MCF 10A (cell line): Measurements from ENCODE around the gene CCZ1B. TPM values are rescaled to one million over a fixed set of nuclear protein-coding genes. Genes with fewer than 3 reads are reported as not detected.
"Not testable (repeated sequence)": the region's sequence is repeated elsewhere in the genome, so short reads cannot be mapped to it uniquely, and the experiment has no call there.

Source experiments
- BruUV-seq: library from RNA; stranded (reverse); fragments of 400-500 nt; replicated peaks from 2 replicates; lab custom pipeline; 2021; lab: Mats Ljungman, UMichigan
- CTCF ChIA-PET: fragments of 300-600 bp; sonication (Branson Sonifier 250); formaldehyde crosslinking; extraction: SDS; loops from one replicate; lab custom pipeline; 2021; ENCODE audit warnings: antibody characterized with exemption, inconsistent platforms; lab: Yijun Ruan, JAX
- POLR2A ChIA-PET: fragments of 300-600, 350-650 bp; sonication (Branson Sonifier 250); formaldehyde crosslinking; extraction: SDS; loops from one replicate; lab custom pipeline; 2020; ENCODE audit warnings: antibody characterized with exemption, inconsistent platforms; lab: Yijun Ruan, JAX
- DNase-seq: peaks from one replicate; pipeline ENCODE4 v3.0.0-alpha.2; 2018; ENCODE audit not compliant: unreplicated experiment
- H3K27ac Mint-ChIP-seq: one replicate; pipeline ENCODE4 v1.8.0; 2022; ENCODE audit warnings: mild to moderate bottlenecking, low read depth, mixed read lengths; ENCODE audit not compliant: unreplicated experiment
- H3K27me3 Mint-ChIP-seq: one replicate; pipeline ENCODE4 v1.8.0; 2022; ENCODE audit warnings: mixed read lengths; ENCODE audit not compliant: insufficient read depth, unreplicated experiment
- H3K36me3 Mint-ChIP-seq: one replicate; pipeline ENCODE4 v1.8.0; 2022; ENCODE audit warnings: mild to moderate bottlenecking, moderate library complexity, mixed read lengths; ENCODE audit not compliant: insufficient read depth, unreplicated experiment
- H3K4me1 Mint-ChIP-seq: one replicate; pipeline ENCODE4 v1.8.0; 2022; ENCODE audit warnings: mixed read lengths; ENCODE audit not compliant: insufficient read depth, unreplicated experiment
- H3K4me3 Mint-ChIP-seq: one replicate; pipeline ENCODE4 v1.8.0; 2022; ENCODE audit warnings: mild to moderate bottlenecking, moderate library complexity, mixed read lengths; ENCODE audit not compliant: unreplicated experiment
- H3K9me3 Mint-ChIP-seq: one replicate; pipeline ENCODE4 v1.8.0; 2022; ENCODE audit warnings: mixed read lengths; ENCODE audit not compliant: unreplicated experiment
- intact Hi-C: fragments of 100-400 bp; cut with micrococcal nuclease; formaldehyde crosslinking; loops from 2 replicates; pipeline ENCODE4 v1.14.1; 2022
- total RNA-seq: library from RNA; stranded (reverse); gene quantifications from 2 replicates; pipeline ENCODE4 v1.2.3, GENCODE V29; 2022

Gene CCZ1B
- total RNA-seq, 1 experiment from 2014 or later: 34.9 TPM

- POLR2A ChIA-PET: not testable (repeated sequence)
Measured at GRCh38 chr7:6749335-6749734, 76.7 kb downstream of the CCZ1B start.

More at GRCh38 chr7:6749335-6749734, 76.7 kb downstream of the CCZ1B start:
- BruUV-seq, H3K4me3 Mint-ChIP-seq, H3K27ac Mint-ChIP-seq, intact Hi-C loops, H3K4me1 Mint-ChIP-seq, H3K27me3 Mint-ChIP-seq, DNase-seq, H3K9me3 Mint-ChIP-seq, CTCF ChIA-PET: not testable (repeated sequence)
- H3K36me3 Mint-ChIP-seq: peaks cover 24% of the 10 kb centered on the region

Other genes starting within 250 kb of the CCZ1B start
- gene ZDHHC4, start 248.8 kb downstream of the CCZ1B start, total RNA-seq: 41.8 and 45.6 TPM in 2 replicates
- gene INTS15, start 236.3 kb downstream of the CCZ1B start, total RNA-seq: 25.4 and 26.5 TPM in 2 replicates
- gene ZNF853, start 210.7 kb downstream of the CCZ1B start, total RNA-seq: not detected in 2 replicates
- gene ZNF316, start 189.0 kb downstream of the CCZ1B start, total RNA-seq: 26.1 and 27.1 TPM in 2 replicates
- gene ZNF12, start 119.3 kb downstream of the CCZ1B start, total RNA-seq: 22.1 and 22.4 TPM in 2 replicates
- gene RSPH10B2, start 72.2 kb downstream of the CCZ1B start, total RNA-seq: not detected in 2 replicates